ENCODE measurements around the gene CLSTN3.

CLSTN3 gene

DNA sequence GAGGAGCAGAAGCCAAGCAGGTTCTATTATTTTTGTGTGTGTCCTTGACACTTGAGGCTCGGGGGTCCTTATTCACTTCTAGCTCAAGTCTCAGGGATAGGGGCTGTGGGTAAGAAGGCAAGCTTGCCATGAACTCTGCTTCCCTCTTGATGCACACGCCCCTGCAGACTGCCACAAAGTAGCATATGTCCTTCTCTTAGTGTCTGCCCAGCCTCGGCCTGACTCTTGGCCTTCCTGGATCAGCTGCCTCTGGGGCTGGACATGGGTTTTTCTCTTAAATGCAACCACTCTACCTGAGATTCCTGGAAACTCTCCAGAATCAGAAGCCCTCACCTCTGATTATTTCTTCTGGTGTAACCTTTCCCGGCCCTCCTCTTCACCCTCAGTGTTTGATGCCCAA lies 31.2 kb downstream of the CLSTN3 start:
- H3K27ac ChIP-seq (ENCODE audit: poor library complexity, severe bottlenecking): no peak overlapping the region
- no peak for DNase-seq (ENCODE audit: low spot score)
- no peak overlapping the region for H3K4me3 ChIP-seq (ENCODE audit: severe bottlenecking)
- TF ChIP-seq, protein P1, sequence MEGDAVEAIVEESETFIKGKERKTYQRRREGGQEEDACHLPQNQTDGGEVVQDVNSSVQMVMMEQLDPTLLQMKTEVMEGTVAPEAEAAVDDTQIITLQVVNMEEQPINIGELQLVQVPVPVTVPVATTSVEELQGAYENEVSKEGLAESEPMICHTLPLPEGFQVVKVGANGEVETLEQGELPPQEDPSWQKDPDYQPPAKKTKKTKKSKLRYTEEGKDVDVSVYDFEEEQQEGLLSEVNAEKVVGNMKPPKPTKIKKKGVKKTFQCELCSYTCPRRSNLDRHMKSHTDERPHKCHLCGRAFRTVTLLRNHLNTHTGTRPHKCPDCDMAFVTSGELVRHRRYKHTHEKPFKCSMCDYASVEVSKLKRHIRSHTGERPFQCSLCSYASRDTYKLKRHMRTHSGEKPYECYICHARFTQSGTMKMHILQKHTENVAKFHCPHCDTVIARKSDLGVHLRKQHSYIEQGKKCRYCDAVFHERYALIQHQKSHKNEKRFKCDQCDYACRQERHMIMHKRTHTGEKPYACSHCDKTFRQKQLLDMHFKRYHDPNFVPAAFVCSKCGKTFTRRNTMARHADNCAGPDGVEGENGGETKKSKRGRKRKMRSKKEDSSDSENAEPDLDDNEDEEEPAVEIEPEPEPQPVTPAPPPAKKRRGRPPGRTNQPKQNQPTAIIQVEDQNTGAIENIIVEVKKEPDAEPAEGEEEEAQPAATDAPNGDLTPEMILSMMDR (IDR thresholded peaks at IDR 0.05; ENCODE audit: poor library complexity, severe bottlenecking): no peak
- H3K9me3 ChIP-seq (ENCODE audit: severe bottlenecking): no peaks in the 10 kb centered on the region
- H3K36me3 ChIP-seq (ENCODE audit: low read depth): no peaks in the 10 kb centered on the region
- no peaks in the 10 kb centered on the region for H3K4me1 ChIP-seq (ENCODE audit: insufficient read depth, poor library complexity, severe bottlenecking)
- H3K27me3 ChIP-seq (ENCODE audit: insufficient read depth, poor library complexity, severe bottlenecking): no peaks in the 10 kb centered on the region
- ATAC-seq (ENCODE audit: low read depth): no peak

DNA sequence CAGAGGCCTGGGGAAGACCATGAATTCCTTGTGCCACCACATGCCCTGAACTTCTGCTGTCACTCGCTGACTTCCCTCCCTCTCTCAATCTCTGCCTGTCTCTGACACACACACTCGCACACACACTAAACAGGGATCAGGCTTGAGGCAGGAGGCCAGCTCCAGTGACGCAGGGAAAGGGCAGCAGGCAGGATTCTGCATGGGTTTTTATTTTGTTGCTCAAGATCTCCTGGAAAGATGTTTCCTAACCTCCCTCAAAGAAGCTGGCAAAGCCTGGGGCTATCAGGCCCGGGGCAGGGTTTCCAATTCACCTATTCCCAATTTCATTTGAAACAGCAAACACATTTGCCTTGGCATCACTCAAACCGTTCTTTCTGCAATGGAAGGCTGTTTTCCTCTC lies 31.6 kb downstream of the CLSTN3 start:
- ATAC-seq (ENCODE audit: low read depth): no peak
- H3K27me3 ChIP-seq (ENCODE audit: insufficient read depth, poor library complexity, severe bottlenecking): no peaks in the 10 kb centered on the region

DNA sequence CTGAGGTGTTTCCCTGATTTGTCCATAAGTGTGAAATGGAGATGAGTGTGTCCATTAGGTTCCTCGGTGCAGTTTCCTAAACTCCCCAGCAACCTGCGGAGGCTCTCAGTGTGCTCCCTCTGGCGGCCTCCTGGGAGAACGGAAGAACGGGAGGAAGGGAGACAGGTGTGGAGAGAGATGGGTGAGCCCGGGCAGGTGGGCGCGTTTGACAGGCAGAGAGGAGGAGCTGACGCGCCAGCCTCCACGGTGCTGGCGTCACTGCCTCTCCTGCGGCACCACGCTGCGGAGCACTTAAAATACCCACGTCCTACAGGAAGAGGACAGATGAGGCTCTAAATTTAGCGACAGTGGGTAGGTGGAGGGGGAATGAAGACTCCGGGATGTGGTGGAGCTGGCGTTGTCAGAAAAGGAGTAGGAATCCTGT lies 32.5 kb downstream of the CLSTN3 start:
- Histone ChIP-seq H3K27ac (ENCODE audit: poor library complexity, severe bottlenecking) (no peak overlapping the region), H3K4me3 (ENCODE audit: severe bottlenecking) (no peak overlapping the region), H3K36me3 (ENCODE audit: low read depth) (no peaks in the 10 kb centered on the region), H3K4me1 (ENCODE audit: insufficient read depth, poor library complexity, severe bottlenecking) (no peaks in the 10 kb centered on the region), H3K9me3 (ENCODE audit: severe bottlenecking) (no peaks in the 10 kb centered on the region), H3K27me3 (ENCODE audit: insufficient read depth, poor library complexity, severe bottlenecking) (no peaks in the 10 kb centered on the region)
- ATAC-seq (ENCODE audit: low read depth) (peak; percentile 80), DNase-seq (ENCODE audit: low spot score) (no peak)
- TF ChIP-seq, protein P1 (IDR thresholded peaks at IDR 0.05; ENCODE audit: poor library complexity, severe bottlenecking): peak; percentile 44

More for the DNA sequence above, 31.6 kb downstream of the CLSTN3 start:
- TF ChIP-seq, protein P1 (IDR thresholded peaks at IDR 0.05; ENCODE audit: poor library complexity, severe bottlenecking): no peak
- H3K4me3 ChIP-seq (ENCODE audit: severe bottlenecking): no peak overlapping the region
- no peak overlapping the region for H3K27ac ChIP-seq (ENCODE audit: poor library complexity, severe bottlenecking)
- no peak for DNase-seq (ENCODE audit: low spot score)
- no peaks in the 10 kb centered on the region for H3K4me1 ChIP-seq (ENCODE audit: insufficient read depth, poor library complexity, severe bottlenecking)
- no peaks in the 10 kb centered on the region for H3K36me3 ChIP-seq (ENCODE audit: low read depth)
- H3K9me3 ChIP-seq (ENCODE audit: severe bottlenecking): no peaks in the 10 kb centered on the region

DNA sequence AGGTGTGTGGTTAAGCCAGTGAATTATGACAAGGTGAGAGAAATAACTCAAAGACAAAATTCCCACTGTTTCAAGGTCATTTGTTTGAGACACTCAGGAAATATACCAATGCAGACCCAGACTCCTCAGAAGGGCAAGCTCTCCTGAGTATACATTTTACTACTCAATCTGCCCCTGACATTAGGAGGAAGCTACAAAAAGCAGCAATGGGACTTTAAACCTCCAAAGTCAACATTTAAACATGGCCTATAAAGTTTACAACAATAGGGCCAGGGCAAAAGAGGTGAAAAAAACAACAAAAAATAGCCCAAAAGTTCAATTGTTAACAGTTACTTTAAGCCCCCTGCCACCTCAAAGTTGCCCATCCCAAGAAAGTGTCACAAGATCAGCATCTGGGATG lies 39.8 kb downstream of the CLSTN3 start:
- ATAC-seq (ENCODE audit: low read depth): no peak
- H3K27me3 ChIP-seq (ENCODE audit: insufficient read depth, poor library complexity, severe bottlenecking): no peaks in the 10 kb centered on the region
- H3K27ac ChIP-seq (ENCODE audit: poor library complexity, severe bottlenecking): no peak overlapping the region
- H3K4me3 ChIP-seq (ENCODE audit: severe bottlenecking): no peak overlapping the region
- TF ChIP-seq, protein P1 (IDR thresholded peaks at IDR 0.05; ENCODE audit: poor library complexity, severe bottlenecking): no peak
- H3K36me3 ChIP-seq (ENCODE audit: low read depth): no peaks in the 10 kb centered on the region
- H3K9me3 ChIP-seq (ENCODE audit: severe bottlenecking): no peaks in the 10 kb centered on the region
- no peak for DNase-seq (ENCODE audit: low spot score)
- no peaks in the 10 kb centered on the region for H3K4me1 ChIP-seq (ENCODE audit: insufficient read depth, poor library complexity, severe bottlenecking)

DNA sequence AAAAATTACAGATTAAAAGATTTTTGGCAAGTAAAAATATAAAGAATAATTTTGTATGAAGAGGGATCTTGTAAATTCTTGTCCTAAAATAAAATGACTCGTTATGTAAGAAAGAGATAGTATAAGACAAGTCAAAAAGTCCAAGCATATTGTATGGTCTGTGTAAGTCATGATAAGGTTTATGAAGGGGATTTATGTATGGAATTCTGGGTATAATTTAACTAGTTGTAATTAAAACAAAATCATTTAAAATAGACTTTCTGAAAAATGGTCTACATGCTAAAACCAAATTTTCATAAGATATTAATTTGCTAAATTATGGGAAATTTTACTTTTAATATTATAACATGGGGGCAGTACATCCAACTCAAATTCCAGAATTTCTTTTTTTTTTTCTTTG lies 41.7 kb downstream of the CLSTN3 start:
- H3K36me3 ChIP-seq (ENCODE audit: low read depth): no peaks in the 10 kb centered on the region
- DNase-seq (ENCODE audit: low spot score) (no peak), ATAC-seq (ENCODE audit: low read depth) (no peak)
- no peaks in the 10 kb centered on the region for H3K4me1 ChIP-seq (ENCODE audit: insufficient read depth, poor library complexity, severe bottlenecking)
- no peaks in the 10 kb centered on the region for H3K27me3 ChIP-seq (ENCODE audit: insufficient read depth, poor library complexity, severe bottlenecking)
- H3K4me3 ChIP-seq (ENCODE audit: severe bottlenecking): no peak overlapping the region
- no peaks in the 10 kb centered on the region for H3K9me3 ChIP-seq (ENCODE audit: severe bottlenecking)
- TF ChIP-seq, protein P1 (IDR thresholded peaks at IDR 0.05; ENCODE audit: poor library complexity, severe bottlenecking): no peak
- H3K27ac ChIP-seq (ENCODE audit: poor library complexity, severe bottlenecking): no peak overlapping the region
